Inflammatory macrophage treated with lipopolysaccharide for 4 hours (primary cell): Measurements from ENCODE around the gene TIMM8B.

Experiments
- DNase-seq: peaks from one replicate; pipeline ENCODE4 v3.0.0-alpha.2; 2020

The TIMM8B gene

GRCh38 chr11:112086422-112087191 is at the start of gene TIMM8B, which contains the start of gene SDHD:
TIMM8B (minus strand) TSS chr11:112086756; CDS start chr11:112086723, 33 bp downstream.
SDHD (plus strand) TSS chr11:112086873; CDS start chr11:112086908, 35 bp downstream.
- peak; percentile 99 for DNase-seq

- peak; percentile 17 for DNase-seq
These were observed 47.9 kb upstream of the TIMM8B start for GRCh38 chr11:112134473-112134872.

GRCh38 chr11:112132737-112133136 is 46.2 kb upstream of the TIMM8B start:
- peak; percentile 16 for DNase-seq

GRCh38 chr11:112129656-112130055 is 43.1 kb upstream of the TIMM8B start:
- DNase-seq: peak; percentile 85

GRCh38 chr11:112128483-112129121 is 42.0 kb upstream of the TIMM8B start:
- peak; percentile 19 for DNase-seq

GRCh38 chr11:112127056-112127455 is 40.5 kb upstream of the TIMM8B start:
- DNase-seq: no peak

GRCh38 chr11:112123129-112123528 is 36.6 kb upstream of the TIMM8B start:
- DNase-seq: no peak

- DNase-seq: peak; percentile 85
These were observed 35.5 kb upstream of the TIMM8B start for GRCh38 chr11:112121981-112122615.

- DNase-seq: no peak
These were observed 31.6 kb upstream of the TIMM8B start for GRCh38 chr11:112118176-112118575.

- no peak for DNase-seq
These were observed 28.8 kb upstream of the TIMM8B start for GRCh38 chr11:112115386-112115785.

GRCh38 chr11:112114460-112114859 is 27.9 kb upstream of the TIMM8B start:
- DNase-seq: no peak

- DNase-seq: peak; percentile 72
These were observed 27.2 kb upstream of the TIMM8B start for GRCh38 chr11:112113539-112114457.

GRCh38 chr11:112106070-112106469 is 19.5 kb upstream of the TIMM8B start:
- no peak for DNase-seq

- DNase-seq: peak; percentile 93
These were observed 16.9 kb upstream of the TIMM8B start for GRCh38 chr11:112103446-112103845.

- DNase-seq: no peak
These were observed 13.9 kb upstream of the TIMM8B start for GRCh38 chr11:112100462-112100861.

- DNase-seq: no peak
These were observed 11.4 kb upstream of the TIMM8B start for GRCh38 chr11:112097734-112098528.

- DNase-seq: no peak
These were observed 9.6 kb upstream of the TIMM8B start for GRCh38 chr11:112096194-112096593.

GRCh38 chr11:112095302-112095701 is 8.7 kb upstream of the TIMM8B start:
- DNase-seq: peak; percentile 62

- no peak for DNase-seq
These were observed 656 bp upstream of the TIMM8B start for GRCh38 chr11:112087212-112087611.

- DNase-seq: peak; percentile 70
These were observed 634 bp downstream of the TIMM8B start for GRCh38 chr11:112085822-112086421.

- peak; percentile 86 for DNase-seq
These were observed 3.8 kb downstream of the TIMM8B start for GRCh38 chr11:112082729-112083128.
